HG03196 (cell line): ENCODE results near the gene HNMT.
"Not testable (repeated sequence)": the region's sequence is repeated elsewhere in the genome, so short reads cannot be mapped to it uniquely, and the experiment has no call there.

Source experiments
- ATAC-seq: cut with Tn5 transposase; IDR thresholded peaks from one replicate; pipeline ENCODE4 v1.9.1; 2021; ENCODE audit not compliant: unreplicated experiment

HNMT gene

GRCh38 chr2:137945229-137945628 is 19.0 kb upstream of the HNMT start:
- ATAC-seq = no peak

- ATAC-seq = no peak
Measured at GRCh38 chr2:137946227-137946626, 18.0 kb upstream of the HNMT start.

DNA sequence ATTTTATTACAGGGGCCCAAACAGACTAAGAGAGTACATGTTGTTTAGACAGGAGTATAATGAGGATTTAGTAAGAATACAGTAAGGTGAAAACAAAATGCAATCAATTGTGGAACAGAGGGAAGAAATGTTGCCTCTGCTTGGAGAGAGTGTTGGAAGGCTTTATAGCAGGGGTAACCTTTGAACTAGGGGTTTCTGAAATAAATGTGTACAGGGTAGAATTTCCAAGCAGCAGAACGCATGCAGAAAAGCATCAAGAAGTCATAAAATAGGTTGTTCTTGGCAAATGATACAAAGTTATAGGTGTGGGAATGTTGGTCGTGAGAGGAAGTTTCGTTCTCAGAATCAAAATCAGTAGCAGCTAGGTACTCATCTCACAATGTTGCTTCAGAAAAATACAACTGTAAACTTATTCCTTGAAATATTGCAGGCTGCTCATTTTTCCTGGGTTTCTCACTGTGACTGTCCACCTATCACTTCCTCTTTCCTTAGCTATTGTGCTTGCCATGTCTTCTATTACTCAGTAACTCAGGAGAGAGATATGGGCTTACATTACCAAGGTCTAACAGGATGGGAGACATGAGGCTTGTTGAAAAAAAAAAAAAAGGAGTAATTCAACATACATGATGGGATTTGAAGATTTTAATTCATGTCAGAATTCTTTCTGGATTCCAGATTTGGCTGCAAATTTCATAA is 17.1 kb upstream of the HNMT start:
- no peak for ATAC-seq

DNA sequence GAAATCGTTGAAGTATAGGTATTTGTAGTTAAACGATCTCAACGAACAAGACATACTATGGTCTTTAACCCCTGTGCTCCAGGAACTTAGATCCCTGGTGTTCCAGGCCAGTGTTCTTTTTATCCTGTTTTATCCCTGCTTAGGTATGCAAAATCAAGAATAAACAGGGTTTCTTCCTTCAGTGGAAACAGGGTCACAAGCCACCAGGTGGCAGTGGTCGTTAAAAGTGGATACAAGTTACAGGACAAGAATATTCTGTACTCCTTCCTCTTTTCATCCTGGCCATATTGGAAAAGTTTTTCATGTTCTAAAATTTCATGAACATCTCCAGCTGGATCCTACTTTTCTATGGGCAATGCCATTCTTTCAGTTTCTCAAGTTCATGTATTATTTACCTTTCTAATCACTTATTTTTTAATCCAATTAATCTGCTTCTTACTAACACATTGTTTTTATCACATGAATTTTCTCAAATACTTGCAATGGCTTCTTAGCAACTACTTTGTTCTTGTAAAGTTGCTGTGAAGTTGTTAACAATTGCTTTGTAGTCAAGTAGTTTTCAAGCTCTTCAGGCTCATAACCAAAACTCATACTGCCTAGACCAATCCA is 16.4 kb upstream of the HNMT start:
- ATAC-seq = no peak

DNA sequence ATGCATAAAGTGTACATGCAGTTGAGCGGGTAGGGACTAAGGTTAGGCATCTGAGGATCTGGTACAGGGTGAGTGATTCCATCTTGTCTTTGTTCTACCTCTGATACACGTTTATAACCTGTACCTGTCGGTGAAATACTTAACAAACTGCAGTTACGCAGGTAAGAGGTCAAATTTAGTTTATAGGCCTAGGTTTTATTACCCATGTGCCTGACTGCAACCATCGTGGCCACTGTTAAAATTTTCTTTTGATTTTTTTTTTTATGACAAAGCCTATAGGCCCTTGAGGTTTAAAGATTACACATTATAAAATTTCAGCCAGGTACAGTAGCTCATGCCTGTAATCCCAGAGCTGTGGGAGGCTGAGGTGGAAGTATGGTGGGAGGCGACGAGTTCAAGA is 15.4 kb upstream of the HNMT start:
- no peak for ATAC-seq

GRCh38 chr2:137950238-137950637 is 14.0 kb upstream of the HNMT start:
- no peak for ATAC-seq

DNA sequence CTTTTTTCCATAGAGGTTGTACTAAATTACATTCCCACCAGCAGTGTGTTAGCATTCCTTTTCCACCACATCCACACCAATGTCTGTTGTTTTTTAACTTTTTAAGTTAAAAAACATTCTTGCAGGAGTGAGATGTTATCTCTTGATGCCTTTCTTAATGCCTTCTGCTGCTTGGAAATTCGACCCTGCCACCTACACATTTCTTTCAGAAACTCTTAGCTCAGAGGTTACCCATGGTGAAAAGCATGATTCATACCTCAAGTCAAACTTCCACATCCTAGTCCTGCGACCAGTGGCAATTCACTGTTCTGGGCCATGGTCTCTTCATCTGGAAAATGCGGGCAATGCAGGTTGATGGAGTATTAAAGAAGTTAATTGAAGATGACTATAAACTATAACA is 12.7 kb upstream of the HNMT start:
- ATAC-seq = no peak

GRCh38 chr2:137952586-137953129 is 11.6 kb upstream of the HNMT start:
- no peak for ATAC-seq

- ATAC-seq = no peak
Measured at GRCh38 chr2:137955536-137955935, 8.7 kb upstream of the HNMT start.

- no peak for ATAC-seq
Measured at GRCh38 chr2:137957033-137957432, 7.2 kb upstream of the HNMT start.

- no peak for ATAC-seq
Measured at GRCh38 chr2:137959166-137959565, 5.1 kb upstream of the HNMT start.

DNA sequence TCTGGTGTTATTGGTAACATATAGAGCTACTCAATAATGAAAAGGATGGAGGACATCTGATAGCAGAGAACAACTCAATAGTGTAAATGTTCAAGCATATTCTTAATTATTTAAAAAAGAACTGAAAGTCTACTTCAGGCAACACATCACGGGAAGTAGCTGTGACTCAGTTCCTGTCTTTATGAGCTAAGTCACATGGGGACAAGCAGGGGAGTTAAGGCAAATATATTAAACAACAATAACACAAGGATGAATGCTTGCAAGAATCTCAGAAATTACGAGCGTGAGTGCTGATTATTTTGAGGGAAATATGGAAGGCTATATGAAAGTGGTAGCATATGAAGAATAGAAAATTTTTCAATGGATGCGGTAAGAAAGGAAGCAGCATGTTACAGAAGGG is 4.0 kb upstream of the HNMT start:
- ATAC-seq = no peak

DNA sequence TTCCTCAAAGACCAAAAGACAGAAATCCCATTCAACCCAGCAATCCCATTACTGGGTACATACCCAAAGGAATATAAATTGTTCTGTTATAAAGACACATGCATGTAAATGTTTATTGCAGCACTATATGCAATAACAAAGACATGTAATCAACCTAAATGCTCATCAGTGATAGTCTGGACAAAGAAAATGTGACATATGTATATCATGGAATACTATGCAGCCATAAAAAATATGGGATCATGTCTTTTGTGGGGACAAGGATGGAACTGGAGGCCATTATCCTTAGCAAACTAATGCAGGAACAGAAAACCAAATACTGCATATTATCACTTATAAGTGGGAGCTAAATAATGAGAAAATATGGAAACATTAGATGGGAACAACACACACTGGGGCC is 2.7 kb upstream of the HNMT start:
- no peak for ATAC-seq

GRCh38 chr2:137963535-137964065 is 673 bp upstream of the HNMT start:
- no peak for ATAC-seq

GRCh38 chr2:137964859-137965459 is 686 bp downstream of the HNMT start:
- no peak for ATAC-seq

- no peak for ATAC-seq
Measured at GRCh38 chr2:137966043-137966442, 1.8 kb downstream of the HNMT start.

GRCh38 chr2:137967042-137967441 is 2.8 kb downstream of the HNMT start:
- no peak for ATAC-seq

DNA sequence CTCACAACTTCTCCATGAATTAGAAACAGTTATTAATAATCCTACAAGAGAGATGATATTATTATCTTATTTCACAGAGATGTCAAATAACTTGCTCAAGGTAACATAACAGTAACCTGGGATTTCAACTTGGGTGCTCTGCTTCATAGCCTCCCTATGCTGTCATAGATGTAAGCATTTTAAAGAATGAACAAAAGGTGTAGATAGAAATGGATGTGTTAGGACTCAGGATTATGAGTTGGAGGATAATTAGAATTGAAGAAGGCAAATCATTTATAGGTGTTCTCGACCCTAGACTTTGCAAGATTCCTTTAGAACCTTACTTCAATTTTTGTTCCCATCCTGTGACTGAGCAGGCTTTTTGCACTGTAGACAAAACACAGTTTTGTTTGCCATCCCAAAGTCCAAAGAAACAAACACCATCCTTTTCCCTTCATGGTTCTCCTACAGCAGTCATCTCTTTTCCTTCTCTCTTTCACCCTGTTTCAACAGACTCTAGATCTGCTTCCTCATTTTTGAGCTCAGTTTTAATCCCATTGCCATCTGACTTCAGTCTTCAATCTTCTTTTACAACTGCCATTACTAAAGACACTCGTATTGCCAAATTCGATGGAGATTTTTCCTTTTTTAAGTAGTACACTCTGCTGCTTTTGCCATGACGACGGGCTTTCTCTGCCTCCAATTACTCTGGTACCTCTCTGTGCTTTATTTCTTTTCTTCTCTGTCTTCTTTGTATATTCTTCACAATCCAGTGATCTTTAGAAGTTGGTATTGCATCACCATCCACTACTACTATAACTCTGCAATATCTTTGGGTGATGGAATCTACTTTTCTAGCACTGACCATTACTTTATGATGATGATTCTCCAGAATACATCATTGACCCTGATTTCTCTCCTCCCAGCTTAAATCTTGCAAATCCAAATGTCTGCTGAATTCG is 4.5 kb downstream of the HNMT start:
- ATAC-seq = no peak

GRCh38 chr2:137969418-137969765 is 5.1 kb downstream of the HNMT start:
- no peak for ATAC-seq

- ATAC-seq = no peak
Measured at GRCh38 chr2:137969876-137970275, 5.6 kb downstream of the HNMT start.

- ATAC-seq = not testable (repeated sequence)
Measured at GRCh38 chr2:137971259-137971658, 7.0 kb downstream of the HNMT start.
